ENCODE data around the gene STAG3. TPM values are rescaled to one million over a fixed set of nuclear protein-coding genes. Genes with fewer than 3 reads are reported as not detected.

The STAG3 gene
- total and polyA plus RNA-seq, 10 of the 15 experiments (the other 5 are each of a cell fraction or from before 2014, with no cell fraction given), result 73.0 to 306 (median 120) TPM

DNA sequence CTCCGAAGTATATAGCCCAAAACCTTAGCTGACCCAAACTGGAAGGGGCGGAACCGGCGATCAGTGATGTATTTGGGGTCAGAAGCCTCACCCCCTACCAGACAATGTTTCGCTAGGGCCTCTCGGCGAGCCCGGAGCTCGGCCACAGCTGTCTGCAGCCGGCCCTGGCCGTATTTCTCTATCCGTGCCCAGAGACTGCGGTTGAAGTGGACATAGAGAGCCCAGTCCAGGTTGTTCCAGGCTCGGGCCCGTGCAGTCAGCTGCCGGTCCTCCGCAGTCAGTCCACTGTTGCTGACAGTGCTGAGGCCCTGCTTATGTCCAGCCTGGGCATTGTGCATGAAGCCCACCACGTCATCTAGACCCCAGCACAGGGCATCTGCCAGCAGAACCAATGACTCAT is 17.7 kb upstream of the STAG3 start:
- Histone ChIP-seq H3K27me3 (replicated peaks in 1 of 2; ENCODE audit: control insufficient read depth in 2 of 2, insufficient read depth in 2 of 2, low read length in 1 of 2) (no peaks in the 10 kb centered on the region), H3K27ac (ENCODE audit: control insufficient read depth, insufficient read depth) (no peak overlapping the region), H3K4me3 (no peak overlapping the region), H3K4me2 (ENCODE audit: control insufficient read depth, insufficient read depth) (no peak overlapping the region), H4K20me1 (ENCODE audit: control insufficient read depth, insufficient read depth) (no peaks in the 10 kb centered on the region), H3K4me1 (ENCODE audit: control insufficient read depth, insufficient read depth, low read length) (peaks cover 13% of the 10 kb centered on the region; the same call in 1 of the 2 replicates), H3K9me3 (replicated peaks; ENCODE audit: control insufficient read depth, insufficient read depth, low read length) (no peaks in the 10 kb centered on the region), H3K79me2 (ENCODE audit: control insufficient read depth, insufficient read depth, low read length) (peaks cover 11% of the 10 kb centered on the region), H2AFZ (ENCODE audit: control insufficient read depth, low read depth, low read length) (no peak overlapping the region), H3K9ac (ENCODE audit: control insufficient read depth, insufficient read depth, low read length) (no peak overlapping the region), H3K36me3 (ENCODE audit: control insufficient read depth in 2 of 2, insufficient read depth in 2 of 2, low read length in 1 of 2) (peaks cover 0 to 12% of the 10 kb centered on the region in 2 experiments; a peak in 3 of 4 replicates)
- intact Hi-C loops (cut with micrococcal nuclease; ENCODE audit: unreplicated experiment) (no loop called here), in situ Hi-C loops (cut with MboI) (no loop called here)
- SMC1A ChIA-PET (ENCODE audit: uncharacterized antibody, unreplicated experiment), result interaction anchor here (1.3 kb wide), 1 partner anchor 10 kb away, joined by 3 read pairs; no protein-coding TSS in a partner anchor
- POLR2A ChIA-PET, result interaction anchor here (0.6 to 2.2 kb wide), 3 partner anchors 10 to 240 kb away, joined by 3 to 9 read pairs (median 3); no protein-coding TSS in a partner anchor
- no peak for DNase-seq (ENCODE audit: low read depth, low spot score)
- RAD21 ChIA-PET (ENCODE audit: unreplicated experiment), result no interaction called here
- no peak for TF ChIP-seq MTA2 (IDR thresholded peaks at IDR 0.05; ENCODE audit: low read depth)
- no peak for TF ChIP-seq RB1 (IDR thresholded peaks at IDR 0.05; ENCODE audit: borderline replicate concordance)
- ATAC-seq, result no peak
- FAIRE-seq, result no peak
- CTCF ChIA-PET, result interaction anchor here (0.5 to 1.9 kb wide), 3 partner anchors 8 to 58 kb away, joined by 3 to 7 read pairs (median 6); partner anchors contain the start of gene GAL3ST4
- WGBS (ENCODE audit: insufficient coverage, insufficient replicate concordance, low lambda C conversion rate, missing lambda C conversion rate), result 91% methylated on average over 18 of the region's 18 CpGs
- BruUV-seq (replicated peaks), result no TSS peak

- intact Hi-C loops (cut with micrococcal nuclease; ENCODE audit: unreplicated experiment), result no loop called here
- ChIA-PET RAD21 (ENCODE audit: unreplicated experiment) (interaction anchor here (0.8 to 1.2 kb wide), 2 partner anchors 30 to 34 kb away, joined by 4 to 6 read pairs; no protein-coding TSS in a partner anchor), POLR2A (interaction anchor here (0.6 to 1.1 kb wide), 4 partner anchors 9 to 222 kb away, joined by 3 to 4 read pairs (median 4); no protein-coding TSS in a partner anchor), SMC1A (ENCODE audit: uncharacterized antibody, unreplicated experiment) (interaction anchor here (0.7 kb wide), 1 partner anchor 250 kb away, joined by 4 read pairs; no protein-coding TSS in a partner anchor), CTCF (interaction anchor here (0.7 to 0.9 kb wide), 2 partner anchors 17 to 30 kb away, joined by 3 read pairs; no protein-coding TSS in a partner anchor)
- DNase-seq (ENCODE audit: low read depth, low spot score) (no peak), FAIRE-seq (no peak), ATAC-seq (no peak)
- peak; percentile 60 for TF ChIP-seq USF1 (IDR thresholded peaks at IDR 0.05; ENCODE audit: borderline replicate concordance, extremely low read length, insufficient read depth, low read depth, low read length)
- no peak for TF ChIP-seq TAF1 (IDR thresholded peaks at IDR 0.05; ENCODE audit: borderline replicate concordance, low read depth, low read length)
- peak; percentile 46; the same call in 1 of the 2 replicates for TF ChIP-seq ZNF384 (IDR thresholded peaks at IDR 0.05; ENCODE audit: borderline replicate concordance, low read depth, low read length)
- peaks cover 0 to 5% of the 10 kb centered on the region in 2 experiments; a peak in 2 of 4 replicates for H3K27me3 ChIP-seq (replicated peaks in 1 of 2; ENCODE audit: control insufficient read depth in 2 of 2, insufficient read depth in 2 of 2, low read length in 1 of 2)
- no peaks in the 10 kb centered on the region for H4K20me1 ChIP-seq (ENCODE audit: control insufficient read depth, insufficient read depth)
- H3K9me3 ChIP-seq (replicated peaks; ENCODE audit: control insufficient read depth, insufficient read depth, low read length), result no peaks in the 10 kb centered on the region
- in situ Hi-C loops (cut with MboI), result no loop called here
- H3K4me2 ChIP-seq (ENCODE audit: control insufficient read depth, insufficient read depth), result no peak overlapping the region
- H3K79me2 ChIP-seq (ENCODE audit: control insufficient read depth, insufficient read depth, low read length), result peaks cover 7% of the 10 kb centered on the region
- no peak overlapping the region for H3K9ac ChIP-seq (ENCODE audit: control insufficient read depth, insufficient read depth, low read length)
- no peak overlapping the region for H3K4me3 ChIP-seq
- H3K36me3 ChIP-seq (ENCODE audit: control insufficient read depth in 2 of 2, insufficient read depth in 2 of 2, low read length in 1 of 2), result no peaks in the 10 kb centered on the region
- no peak overlapping the region for H2AFZ ChIP-seq (ENCODE audit: control insufficient read depth, low read depth, low read length)
- 21% methylated on average over 6 of the region's 6 CpGs for WGBS (ENCODE audit: insufficient coverage, insufficient replicate concordance, low lambda C conversion rate, missing lambda C conversion rate)
- H3K27ac ChIP-seq (ENCODE audit: control insufficient read depth, insufficient read depth), result no peak overlapping the region
- H3K4me1 ChIP-seq (ENCODE audit: control insufficient read depth, insufficient read depth, low read length), result peaks cover 15% of the 10 kb centered on the region
- BruUV-seq (replicated peaks), result no TSS peak
These were observed 14.6 kb upstream of the STAG3 start for GRCh38 chr7:100163006-100163531.
